Stimulated activated CD8-positive, alpha-beta memory T cell treated with anti-CD3 and anti-CD28 coated beads, Interleukin-4, amount 100 ng/mL, for 1 hour (primary cell): ENCODE measurements around the gene CRYBA1.
"Not testable (repeated sequence)": the region's sequence is repeated elsewhere in the genome, so short reads cannot be mapped to it uniquely, and the experiment has no call there.

Experiments used
- DNase-seq, 2 donors: peaks; one replicate each; pipeline ENCODE4 v3.0.0-alpha.2; 2020; ENCODE audit warnings: low read depth in 2 of 2, low spot score in 1 of 2

Gene CRYBA1

DNA sequence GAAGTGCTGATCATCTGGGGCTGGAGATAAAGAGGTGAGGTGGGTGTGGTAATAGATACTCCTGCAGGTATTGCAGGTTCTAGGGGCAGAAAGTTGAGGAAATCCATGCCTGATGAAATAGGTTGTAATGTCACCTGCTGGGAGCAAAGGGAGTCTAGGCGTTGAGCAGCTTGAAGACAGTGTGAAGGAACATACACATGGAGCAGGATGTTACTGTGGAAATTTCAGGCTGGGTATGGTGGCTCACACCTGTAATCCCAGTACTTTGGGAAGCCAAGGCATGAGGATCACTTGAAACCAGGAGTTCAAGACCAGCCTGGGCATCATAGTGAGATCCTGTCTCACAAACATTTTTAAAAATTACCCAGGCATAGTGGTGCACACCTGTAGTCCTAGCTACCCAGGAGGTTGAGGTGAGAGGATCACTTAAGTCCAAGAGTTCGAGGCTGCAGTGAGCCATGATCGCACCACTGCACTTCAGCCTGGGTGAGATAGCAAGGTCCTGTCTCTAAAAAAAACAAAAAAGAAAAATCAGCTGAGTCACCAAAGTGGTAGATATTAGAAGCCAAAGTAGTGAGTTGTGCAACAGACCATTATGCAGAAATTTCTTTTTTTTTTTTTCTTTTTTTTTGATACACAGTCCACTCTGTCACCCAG is 9.1 kb upstream of the CRYBA1 start:
- DNase-seq: no peak

GRCh38 chr17:29238133-29238850 is 8.4 kb upstream of the CRYBA1 start:
- no peak for DNase-seq

GRCh38 chr17:29240477-29240876 is 6.2 kb upstream of the CRYBA1 start:
- DNase-seq: no peak

GRCh38 chr17:29240968-29241963 is 5.4 kb upstream of the CRYBA1 start:
- DNase-seq: no peak

DNA sequence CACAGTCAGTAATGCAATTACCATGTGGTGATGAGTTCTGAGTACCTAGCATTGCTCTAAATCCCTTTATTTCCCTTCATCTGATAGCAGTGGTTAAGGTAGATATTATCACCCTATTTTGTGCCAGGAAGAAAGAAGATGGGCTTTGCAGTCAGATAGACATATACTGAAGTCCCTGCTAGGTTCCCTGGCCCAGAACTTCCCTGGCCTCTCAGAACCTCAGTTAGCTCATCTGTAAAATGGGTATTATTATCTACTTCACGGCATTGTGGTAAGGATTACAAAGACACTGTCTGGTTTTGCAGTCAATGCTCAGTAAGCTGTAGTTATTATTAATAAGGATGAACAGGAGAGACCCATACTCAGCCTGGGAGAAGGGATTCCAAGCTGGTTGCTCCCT is 4.6 kb upstream of the CRYBA1 start:
- no peak for DNase-seq

- no peak for DNase-seq
Observed at GRCh38 chr17:29242790-29243189, 3.9 kb upstream of the CRYBA1 start.

DNA sequence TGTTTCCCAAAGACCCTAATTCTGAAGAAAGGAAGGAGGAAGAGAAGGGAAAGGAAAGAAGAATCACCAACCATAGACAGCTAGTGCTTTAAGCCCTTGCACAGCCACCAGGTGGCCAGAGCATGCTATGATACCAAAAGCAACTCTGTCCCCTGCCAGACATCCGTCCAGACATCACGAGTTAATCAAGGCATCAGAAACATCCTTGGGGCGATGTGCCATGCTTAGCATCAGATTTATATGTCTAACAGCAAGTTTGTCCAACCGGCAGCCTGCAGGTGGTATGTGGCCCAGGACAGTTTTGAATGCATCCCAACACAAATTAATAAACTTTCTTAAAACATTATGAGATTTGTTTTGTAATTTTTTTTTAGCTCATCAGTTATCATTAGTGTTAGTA is 2.9 kb upstream of the CRYBA1 start:
- no peak for DNase-seq

DNA sequence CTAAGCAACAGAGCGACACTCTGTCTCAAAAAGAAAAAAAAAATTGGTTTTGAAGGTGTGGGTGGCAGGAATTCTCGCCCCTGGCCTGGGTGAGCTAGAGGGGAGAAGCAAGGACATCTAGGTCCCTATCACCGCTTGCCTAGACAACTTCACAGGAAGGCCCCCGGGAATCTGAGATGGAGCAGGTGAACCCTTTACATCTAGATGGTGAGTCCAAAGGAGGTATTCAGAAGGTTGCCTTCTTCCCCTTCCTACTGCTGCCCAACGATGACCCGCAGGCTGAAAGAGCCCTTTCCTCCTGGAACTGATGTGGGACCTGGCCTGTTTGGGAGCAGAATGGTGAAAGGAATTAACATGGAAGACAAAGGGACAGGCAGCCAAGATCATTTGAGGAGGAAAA is 1.3 kb upstream of the CRYBA1 start:
- no peak for DNase-seq

- DNase-seq: no peak
Observed at GRCh38 chr17:29247219-29247618, 560 bp downstream of the CRYBA1 start.

DNA sequence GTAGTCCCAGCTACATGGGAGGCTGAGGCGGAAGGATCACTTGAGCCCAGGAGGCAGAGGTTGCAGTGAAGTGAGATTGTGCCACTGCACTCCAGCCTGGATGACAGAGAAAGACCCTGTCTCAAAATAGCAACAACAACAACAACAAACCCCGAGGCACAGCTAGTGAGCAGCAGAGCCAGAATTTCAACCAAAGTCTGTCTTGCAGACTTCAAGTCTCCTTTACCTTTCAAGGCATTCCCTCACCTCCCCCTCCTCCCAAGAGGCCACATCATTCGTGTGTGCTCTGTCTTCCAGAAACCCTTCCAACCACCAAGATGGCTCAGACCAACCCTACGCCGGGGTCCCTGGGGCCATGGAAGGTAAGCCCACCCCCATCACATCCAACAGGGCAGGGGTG is 2.2 kb downstream of the CRYBA1 start:
- no peak for DNase-seq

DNA sequence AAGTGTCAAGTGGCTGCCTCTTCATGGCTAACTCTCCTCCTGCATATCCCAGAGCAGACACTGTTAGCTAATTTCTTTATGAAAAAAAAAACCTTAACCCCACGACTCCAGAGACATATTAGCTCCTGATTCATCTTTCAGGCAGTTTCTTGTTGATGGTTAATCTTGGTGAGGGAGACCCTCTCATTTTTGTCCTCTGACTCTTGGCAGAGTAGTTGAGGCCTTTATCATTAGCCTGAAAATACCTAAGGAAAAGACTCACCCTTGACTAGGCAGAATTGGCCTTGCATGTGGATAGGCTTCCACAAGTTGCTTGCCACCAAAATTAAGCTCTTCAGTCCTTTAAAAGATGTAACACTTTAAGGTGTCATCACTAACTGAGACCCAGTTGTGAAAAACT is 4.0 kb downstream of the CRYBA1 start:
- DNase-seq: no peak

DNA sequence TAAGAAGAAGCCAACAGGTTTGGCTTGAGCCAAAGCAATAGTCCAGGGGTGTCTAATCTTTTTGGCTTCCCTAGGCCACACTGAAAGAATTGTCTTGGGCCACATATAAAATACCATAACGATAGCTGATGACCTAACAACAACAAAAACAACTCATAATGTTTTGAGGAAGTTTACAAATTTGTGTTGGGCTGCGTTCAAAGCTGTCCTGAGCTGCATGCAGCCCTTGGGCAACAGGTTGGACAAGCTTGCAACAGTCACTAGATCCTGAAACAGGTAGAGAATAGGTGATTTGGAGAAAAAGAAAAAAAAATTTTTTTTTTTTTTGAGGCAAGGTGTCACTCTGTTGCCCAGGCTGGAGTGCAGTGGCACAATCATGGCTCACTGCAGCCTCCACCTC is 4.5 kb downstream of the CRYBA1 start:
- no peak for DNase-seq

GRCh38 chr17:29252101-29252791 is 5.6 kb downstream of the CRYBA1 start:
- no peak for DNase-seq

GRCh38 chr17:29253037-29253436 is 6.4 kb downstream of the CRYBA1 start:
- DNase-seq: no peak

GRCh38 chr17:29255926-29256522 is 9.4 kb downstream of the CRYBA1 start:
- DNase-seq: no peak

GRCh38 chr17:29256735-29257466 is 10.2 kb downstream of the CRYBA1 start:
- no peak for DNase-seq

DNA sequence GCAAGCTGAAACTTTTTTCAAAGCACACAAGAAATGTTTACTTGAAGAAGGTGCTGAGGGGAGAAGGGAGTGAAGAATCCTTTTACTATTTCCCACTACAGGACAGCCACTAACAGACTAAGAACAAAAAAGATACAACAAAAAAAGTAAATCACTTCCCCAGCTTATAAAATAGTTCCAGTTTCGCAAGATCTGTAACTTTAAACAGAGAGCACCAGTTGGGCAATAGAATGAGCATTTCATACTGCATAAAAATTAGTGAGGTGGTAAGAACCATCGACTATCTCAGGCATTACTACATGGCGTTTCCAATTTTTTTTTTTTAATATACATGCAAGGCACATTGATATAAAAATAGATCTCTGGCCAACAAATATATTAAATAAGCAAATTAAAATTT is 11.1 kb downstream of the CRYBA1 start:
- no peak for DNase-seq

DNA sequence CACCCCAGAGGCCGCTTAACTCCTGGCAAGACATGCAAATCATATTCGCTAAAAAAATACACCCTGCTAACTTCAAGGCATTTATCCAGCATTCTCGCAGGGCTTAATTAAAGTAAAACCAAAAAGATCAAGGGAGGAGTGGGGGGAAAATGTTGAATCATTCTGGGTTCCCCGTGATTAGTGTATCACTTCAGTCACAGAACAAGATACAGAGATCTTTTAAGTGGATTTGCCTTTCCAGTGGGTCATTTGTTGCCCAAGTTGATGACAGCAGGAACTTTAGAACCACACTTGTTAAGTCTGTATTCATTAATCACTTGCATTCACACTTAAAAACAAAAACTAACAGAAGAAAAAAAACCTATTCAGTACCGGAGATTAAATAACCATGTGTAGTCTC is 17.3 kb downstream of the CRYBA1 start:
- no peak for DNase-seq

DNA sequence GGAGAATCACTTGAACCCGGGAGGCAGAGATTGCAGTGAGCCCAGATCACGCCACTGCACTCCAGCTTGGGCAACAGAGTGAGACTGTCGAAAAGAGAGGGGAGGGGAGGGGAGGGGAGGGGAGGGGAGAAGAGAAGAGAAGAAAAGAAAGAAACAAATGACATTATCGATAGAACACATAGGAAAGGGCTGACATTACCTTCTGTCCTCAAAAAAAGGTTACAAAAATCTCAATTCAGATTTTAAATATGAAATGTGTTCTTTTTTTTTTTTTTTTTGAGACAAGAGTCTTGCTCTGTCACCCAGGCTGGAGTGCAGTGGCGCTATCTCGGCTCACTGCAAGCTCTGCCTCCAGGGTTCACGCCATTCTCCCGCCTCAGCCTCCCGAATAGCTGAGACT is 25.3 kb downstream of the CRYBA1 start:
- not testable (repeated sequence) for DNase-seq

DNA sequence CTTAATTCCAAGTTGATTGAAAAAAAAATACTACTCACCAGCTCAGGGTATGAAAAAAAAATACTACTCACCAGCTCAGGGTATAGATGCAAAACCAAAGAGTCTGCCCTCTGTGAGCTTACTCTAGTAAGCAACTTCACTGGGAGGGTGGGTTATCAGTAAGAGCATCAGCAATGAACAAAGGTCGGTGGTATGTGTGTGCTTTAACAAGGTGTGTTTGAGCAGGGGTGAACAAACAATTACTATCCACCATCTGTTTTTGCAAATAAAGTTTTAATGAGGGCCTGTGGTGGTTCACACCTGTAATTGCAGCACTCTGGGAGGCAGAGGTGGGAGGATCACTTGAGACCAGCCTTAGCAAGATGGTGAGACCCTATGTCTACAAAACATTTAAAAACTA is 27.3 kb downstream of the CRYBA1 start:
- DNase-seq: no peak
